ENCODE data around the gene SBNO2. TPM values are rescaled to one million over a fixed set of nuclear protein-coding genes. Genes with fewer than 3 reads are reported as not detected.
A peak's percentile ranks its signal among the peaks of the same experiment; 100 is the strongest.
"Not testable (repeated sequence)": the region's sequence is repeated elsewhere in the genome, so short reads cannot be mapped to it uniquely, and the experiment has no call there.

The SBNO2 gene
- total RNA-seq, 2 donors from 2014 or later: 63.5 to 71.0 TPM

DNA sequence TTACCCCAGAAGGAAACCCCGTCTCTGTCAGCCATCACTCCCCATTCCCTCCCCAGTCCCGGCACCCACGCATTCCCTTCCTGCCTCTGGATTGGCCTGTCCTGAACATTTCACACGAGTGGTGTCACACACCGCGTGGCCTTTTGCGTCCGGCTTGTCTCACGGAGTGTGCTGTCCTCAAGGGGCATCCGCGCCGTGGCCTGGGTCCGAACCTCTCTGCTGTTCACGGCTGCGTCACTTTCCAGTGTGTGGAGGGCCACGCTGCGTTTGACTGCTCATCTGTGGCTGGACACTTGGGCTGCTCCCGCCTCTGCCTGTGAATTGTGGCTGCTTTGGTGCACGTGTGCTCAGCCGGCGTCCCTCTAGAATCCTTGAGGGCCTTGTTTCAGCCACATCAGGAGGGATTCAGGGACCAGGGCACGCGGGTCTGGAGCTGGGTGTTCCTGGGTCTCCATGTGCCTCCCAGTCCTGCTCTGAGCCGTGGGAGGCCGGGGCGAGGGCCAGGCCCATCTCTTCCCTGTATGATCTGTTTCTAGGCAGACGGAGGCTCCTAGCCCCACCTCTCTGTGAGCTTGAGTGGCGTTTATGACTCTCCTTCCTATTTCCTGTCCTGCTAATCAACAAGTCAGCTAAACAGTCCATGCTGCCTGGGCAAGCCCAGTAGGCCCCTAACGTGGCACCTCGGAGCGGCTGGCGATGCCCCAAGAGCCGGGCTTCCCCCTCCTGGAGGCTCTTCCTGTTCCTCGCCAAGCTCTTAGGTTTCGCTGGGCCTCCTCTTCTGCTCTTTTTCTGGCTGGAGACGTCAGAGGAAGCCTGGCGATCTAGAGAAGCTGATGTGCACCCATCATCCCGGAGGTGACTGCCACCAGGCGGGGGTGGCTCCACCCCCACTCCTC, 39.6 kb upstream of the SBNO2 start:
- DNase-seq (ENCODE audit: low spot score): peak; percentile 95
- intact Hi-C loops (cut with DNase I): no loop called here

DNA sequence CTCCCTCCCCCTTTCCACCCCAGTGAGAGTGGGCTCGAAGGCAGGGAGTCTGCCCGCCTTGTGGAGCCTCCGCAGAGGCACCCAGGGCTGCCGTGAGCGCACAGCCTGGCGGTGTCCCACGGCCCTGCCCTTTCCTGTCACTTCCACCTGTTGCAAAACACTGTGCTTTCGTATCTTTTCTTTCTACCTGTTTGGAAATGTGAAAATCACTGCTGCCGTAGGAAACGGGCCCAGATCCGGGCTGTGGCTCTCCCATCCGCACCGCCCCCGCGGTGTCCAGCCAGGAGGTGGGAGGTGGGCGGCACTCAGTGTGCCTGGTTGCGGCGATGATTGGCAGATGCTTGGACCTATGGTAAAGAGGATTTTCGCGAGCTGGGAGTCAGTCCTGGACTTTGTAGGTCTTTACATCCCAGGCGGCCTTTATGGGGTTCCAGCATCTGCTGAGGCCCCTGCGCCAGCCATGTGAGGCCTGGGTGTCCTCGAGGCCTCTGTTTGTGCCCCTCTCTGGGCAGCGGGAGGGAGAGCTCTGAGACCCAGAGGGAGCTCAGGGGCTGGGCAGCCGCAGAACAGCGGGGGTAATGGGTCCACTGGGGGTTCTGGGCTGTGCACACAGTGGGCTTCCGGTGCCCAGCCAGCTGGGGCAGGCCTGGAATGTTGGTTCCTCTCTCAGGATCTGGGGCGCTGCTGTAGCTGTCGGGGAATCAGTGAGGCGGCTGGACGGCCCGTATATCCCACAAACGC, 37.6 kb upstream of the SBNO2 start:
- intact Hi-C loops (cut with DNase I): no loop called here
- DNase-seq (ENCODE audit: low spot score): no peak

DNA sequence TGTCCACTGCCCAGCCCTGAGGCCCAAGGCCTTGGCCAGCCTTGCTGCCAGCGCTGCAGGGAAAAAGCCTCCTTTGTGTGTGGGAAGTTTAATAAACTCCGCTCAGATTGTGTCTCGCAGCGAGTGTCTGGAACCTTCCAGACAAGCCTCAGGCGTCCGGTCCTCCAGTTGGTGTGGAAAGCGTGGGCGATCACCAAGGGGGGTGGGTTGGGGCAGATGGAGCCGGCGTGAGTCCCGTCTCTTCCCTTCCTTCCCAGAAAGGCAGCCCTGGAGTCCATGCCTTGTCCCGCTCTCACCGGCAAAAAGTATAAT, 36.1 kb upstream of the SBNO2 start:
- intact Hi-C loops (cut with DNase I): no loop called here
- DNase-seq (ENCODE audit: low spot score): no peak

DNA sequence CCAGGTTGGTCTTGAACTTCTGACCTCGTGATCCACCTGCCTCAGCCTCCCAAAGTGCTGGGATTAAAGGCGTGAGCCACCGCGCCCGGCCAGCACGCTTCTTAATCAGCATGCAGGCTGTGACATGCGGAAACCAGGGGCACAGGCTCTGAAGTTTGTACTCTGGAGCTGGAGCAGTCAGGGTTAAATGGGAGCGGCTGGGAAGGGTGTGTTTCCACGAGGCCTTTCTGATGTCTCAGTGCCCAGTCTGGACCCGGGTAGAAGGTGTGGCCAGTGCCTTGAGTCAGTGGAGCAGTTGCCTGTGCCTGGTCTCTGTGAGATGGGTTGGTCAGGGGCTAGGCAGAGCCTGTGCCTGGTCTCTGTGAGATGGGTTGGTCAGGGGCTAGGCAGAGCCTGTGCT, 34.8 kb upstream of the SBNO2 start:
- DNase-seq (ENCODE audit: low spot score); intact Hi-C loops (cut with DNase I): not testable (repeated sequence)

DNA sequence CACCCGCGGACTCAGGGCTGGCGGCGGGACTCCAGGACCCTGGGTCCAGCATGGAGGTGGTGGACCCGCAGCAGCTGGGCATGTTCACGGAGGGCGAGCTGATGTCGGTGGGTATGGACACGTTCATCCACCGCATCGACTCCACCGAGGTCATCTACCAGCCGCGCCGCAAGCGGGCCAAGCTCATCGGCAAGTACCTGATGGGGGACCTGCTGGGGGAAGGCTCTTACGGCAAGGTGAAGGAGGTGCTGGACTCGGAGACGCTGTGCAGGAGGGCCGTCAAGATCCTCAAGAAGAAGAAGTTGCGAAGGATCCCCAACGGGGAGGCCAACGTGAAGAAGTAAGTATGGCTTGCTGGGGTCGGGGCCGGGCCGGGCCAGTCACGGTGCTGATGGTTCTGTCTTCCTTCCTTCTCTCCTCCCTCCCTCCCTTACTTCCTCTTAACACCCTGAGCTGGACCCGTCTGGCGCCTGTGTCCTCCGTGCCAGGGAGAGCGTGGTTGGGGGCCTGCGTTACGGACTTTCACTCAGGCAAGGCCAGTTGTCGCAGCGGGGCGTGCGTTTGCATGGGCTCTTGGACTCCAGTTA, 32.9 kb upstream of the SBNO2 start:
- DNase-seq (ENCODE audit: low spot score): peak; percentile 89
- intact Hi-C loops (cut with DNase I): no loop called here

DNA sequence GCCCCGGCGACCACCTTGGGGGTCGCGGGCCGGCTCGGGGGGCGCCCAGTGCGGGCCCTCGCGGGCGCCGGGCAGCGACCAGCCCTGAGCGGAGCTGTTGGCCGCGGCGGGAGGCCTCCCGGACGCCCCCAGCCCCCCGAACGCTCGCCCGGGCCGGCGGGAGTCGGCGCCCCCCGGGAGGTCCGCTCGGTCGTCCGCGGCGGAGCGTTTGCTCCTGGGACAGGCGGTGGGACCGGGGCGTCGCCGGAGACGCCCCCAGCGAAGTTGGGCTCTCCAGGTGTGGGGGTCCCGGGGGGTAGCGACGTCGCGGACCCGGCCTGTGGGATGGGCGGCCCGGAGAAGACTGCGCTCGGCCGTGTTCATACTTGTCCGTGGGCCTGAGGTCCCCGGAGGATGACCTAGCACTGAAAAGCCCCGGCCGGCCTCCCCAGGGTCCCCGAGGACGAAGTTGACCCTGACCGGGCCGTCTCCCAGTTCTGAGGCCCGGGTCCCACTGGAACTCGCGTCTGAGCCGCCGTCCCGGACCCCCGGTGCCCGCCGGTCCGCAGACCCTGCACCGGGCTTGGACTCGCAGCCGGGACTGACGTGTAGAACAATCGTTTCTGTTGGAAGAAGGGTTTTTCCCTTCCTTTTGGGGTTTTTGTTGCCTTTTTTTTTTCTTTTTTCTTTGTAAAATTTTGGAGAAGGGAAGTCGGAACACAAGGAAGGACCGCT, 32.2 kb upstream of the SBNO2 start:
- intact Hi-C loops (cut with DNase I): no loop called here
- DNase-seq (ENCODE audit: low spot score): peak; percentile 84

DNA sequence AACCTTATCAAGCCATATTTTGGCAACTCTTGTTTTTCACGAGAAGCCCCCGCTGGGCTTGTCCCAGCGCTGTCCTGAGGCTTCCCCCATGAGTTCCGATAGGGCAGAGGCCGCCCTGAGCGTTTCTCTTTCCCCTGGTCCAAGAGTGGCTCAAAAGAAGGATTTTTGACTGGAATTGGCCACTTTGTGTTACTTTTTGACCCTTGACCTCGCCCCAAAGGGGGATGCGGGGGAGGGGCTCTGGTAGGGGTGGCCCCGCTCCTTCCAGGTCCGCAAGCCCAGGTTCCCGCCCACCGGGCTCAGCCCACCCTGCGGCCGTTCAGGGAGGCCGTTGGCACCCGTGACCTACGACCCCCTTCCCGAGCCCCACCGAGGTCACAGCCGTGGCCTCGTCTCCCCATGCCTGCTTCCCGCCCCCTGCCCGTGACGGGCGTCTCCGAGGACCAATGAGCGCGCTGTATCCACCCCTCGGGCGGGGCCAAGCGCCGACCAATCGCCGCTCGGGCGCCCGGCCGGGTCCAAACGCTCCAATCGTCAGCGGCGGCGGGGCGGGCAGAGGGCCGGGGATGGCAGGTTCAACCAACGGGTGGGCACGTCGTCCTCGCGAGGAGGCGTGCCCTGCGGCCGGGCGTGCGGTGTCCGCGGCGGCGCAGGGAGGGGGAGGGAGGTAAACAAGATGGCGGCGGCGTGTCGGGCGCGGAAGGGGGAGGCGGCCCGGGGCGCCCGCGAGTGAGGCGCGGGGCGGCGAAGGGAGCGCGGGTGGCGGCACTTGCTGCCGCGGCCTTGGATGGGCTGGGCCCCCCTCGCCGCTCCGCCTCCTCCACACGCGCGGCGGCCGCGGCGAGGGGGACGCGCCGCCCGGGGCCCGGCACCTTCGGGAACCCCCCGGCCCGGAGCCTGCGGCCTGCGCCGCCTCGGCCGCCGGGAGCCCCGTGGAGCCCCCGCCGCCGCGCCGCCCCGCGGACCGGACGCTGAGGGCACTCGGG, 31.3 kb upstream of the SBNO2 start, which contains the start of gene STK11:
STK11 (plus strand) TSS at position 665 of the 986 bp plus-strand sequence. CDS start 1,136 bp downstream, outside the sequence.
- intact Hi-C loops (cut with DNase I): no loop called here
- peak; percentile 100 for DNase-seq (ENCODE audit: low spot score)

DNA sequence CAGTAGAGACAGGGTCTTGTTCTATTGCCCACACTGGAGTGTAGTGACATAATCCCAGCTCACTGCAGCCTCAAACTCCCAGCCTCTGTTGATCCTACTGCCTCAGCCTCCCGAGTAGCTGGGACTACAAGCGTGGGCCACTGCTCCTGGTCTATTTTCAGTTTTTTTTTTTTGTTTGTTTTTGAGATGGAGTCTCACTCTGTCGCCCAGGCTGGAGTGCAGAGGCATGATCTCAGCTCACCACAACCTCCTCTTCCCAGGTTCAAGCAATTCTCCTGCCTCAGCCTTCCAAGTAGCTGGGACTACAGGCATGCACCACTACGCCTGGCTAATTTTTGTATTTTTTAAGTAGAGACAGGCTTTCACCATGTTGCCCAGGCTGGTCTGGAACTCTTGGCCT, 26.5 kb upstream of the SBNO2 start:
- intact Hi-C loops (cut with DNase I); DNase-seq (ENCODE audit: low spot score): not testable (repeated sequence)

DNA sequence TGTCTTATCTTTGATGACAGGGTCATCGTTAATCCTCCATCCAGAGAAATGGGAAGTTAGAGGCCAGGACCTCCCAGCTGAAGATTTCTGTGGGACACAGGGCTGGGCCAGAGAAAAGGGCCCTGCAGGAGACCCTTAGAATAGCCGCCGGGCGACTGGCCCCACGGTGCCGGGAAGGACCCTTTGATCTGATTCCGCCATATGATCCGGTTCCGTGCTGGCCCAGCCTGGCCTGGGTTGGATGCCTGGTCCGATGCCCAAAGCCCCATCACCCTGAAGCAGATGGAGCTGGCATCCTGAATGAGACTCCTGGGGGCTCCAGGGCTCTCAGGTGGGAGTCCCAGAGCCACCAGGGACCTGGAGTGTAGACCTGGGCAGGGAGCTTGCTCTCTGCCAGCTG, 25.5 kb upstream of the SBNO2 start:
- intact Hi-C loops (cut with DNase I): no loop called here
- DNase-seq (ENCODE audit: low spot score): no peak

DNA sequence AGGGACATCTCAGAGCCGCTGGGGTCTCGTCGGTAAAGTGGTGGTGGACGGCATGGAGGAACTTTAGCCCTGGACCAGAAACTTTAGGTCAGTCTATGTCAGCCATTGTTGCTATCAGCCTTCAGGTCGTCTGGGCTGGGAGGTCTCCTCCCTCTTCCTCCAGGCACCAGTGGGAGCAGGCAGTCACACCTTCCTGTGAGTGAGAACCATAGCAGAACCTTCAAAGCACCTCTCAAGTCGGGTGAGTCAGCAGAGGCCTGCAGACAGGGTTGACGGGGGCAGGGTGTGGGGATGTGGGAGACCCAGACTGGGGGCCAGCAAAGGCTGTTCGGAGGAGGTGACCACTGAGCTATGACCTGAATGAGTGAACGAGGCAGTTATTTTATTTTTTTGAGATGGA, 15.4 kb upstream of the SBNO2 start:
- intact Hi-C loops (cut with DNase I): loop anchor here in 1 of 2 donors (10.0 kb wide), 1 partner anchor 175 kb away; no protein-coding TSS in a partner anchor

DNA sequence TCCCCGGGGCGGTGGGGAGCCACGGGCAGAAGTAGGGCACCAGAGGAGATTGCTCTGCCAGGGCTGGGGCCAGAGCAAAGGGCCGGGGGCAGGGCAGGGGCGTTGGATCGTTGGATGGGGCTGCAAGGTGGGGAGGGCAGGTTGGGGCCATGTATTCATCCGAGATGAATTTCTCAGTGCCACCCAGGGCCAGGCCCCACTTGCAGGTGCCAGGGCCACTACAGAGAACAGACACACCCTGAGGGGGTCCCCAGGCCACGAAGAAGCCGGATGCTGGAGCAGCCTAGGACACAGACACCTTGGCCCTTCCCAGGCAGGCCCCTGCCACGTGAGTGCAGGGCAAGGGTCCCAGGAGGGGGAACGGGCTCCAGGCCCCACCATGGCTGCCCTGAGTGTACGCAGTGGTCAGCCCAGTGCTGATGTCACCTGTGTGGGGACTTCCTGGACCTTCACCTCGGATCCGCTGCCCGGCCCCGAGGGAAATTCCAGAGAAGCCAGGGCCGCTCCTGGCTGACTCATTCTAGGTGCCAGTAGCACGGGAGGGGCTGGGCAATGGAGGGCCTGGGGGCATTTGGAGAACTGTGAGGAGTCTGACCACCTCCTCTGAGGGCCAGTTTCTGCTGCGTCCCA, 9.6 kb upstream of the SBNO2 start:
- DNase-seq (ENCODE audit: low spot score): no peak
- intact Hi-C loops (cut with DNase I): loop anchor here in 1 of 2 donors (10.0 kb wide), 1 partner anchor 169 kb away; no protein-coding TSS in a partner anchor

More for the DNA sequence above, 15.4 kb upstream of the SBNO2 start:
- no peak for DNase-seq (ENCODE audit: low spot score)

DNA sequence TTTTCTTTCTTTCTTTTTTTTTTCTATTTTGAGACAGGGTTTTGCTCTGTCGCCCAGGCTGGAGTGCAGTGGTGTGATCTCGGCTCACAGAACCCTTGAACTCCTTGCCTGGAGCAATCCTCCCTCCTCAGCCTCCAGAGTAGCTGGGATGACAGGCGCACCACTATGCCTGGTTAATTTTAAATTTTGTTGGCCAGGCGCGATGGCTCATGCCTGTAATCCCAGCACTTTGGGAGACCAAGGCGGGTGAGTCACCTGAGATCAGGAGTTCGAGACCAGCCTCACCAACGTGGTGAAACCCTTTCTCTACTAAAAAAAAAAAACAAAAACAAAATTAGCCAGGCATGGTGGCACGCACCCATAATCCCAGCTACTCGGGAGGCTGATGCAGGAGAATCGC, 8.7 kb upstream of the SBNO2 start:
- DNase-seq (ENCODE audit: low spot score): no peak
- intact Hi-C loops (cut with DNase I): loop anchor here in 1 of 2 donors (10.0 kb wide), 1 partner anchor 168 kb away; no protein-coding TSS in a partner anchor

DNA sequence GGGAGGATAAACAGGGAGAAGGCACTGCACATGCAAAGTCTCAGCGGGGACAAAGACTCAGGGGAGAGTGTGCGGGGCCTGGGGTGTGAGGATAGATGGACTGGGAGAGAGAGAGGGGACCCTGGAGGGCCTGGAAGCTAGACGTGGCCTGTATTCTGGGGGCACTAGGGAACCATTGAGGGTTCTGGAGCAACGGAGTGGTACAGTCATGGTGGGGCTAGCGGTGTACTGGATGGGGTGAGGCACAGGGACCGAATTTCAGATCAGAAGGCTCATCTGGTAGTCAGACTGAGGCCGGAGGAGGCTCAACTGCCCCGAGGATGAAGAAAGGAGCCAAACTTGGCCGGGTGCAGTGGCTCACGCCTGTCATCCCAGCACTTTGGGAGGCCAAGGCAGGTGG, 8.0 kb upstream of the SBNO2 start:
- intact Hi-C loops (cut with DNase I): loop anchor here in 1 of 2 donors (10.0 kb wide), 1 partner anchor 167 kb away; no protein-coding TSS in a partner anchor
- no peak for DNase-seq (ENCODE audit: low spot score)

DNA sequence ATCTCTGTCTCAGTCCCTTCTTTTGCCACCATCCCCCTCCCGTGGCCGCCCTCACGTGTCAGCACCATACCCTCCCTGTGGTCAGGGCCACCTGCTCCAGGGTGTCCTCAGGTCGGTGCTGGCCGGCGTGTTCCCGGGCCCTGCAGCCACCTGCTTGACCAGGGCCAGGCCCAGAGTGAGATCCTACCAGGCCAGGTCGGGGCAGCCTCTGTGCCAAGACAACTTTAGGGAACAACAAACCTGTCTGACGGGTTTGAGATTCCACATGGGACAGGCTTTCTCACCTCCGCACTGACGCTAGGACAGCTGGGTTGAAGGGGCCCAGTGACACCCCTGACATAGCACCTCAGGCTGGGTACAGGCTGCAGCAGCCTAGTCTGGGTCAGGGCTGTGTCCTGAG, 7.5 kb upstream of the SBNO2 start:
- no peak for DNase-seq (ENCODE audit: low spot score)
- intact Hi-C loops (cut with DNase I): loop anchor here in 1 of 2 donors (10.0 kb wide), 1 partner anchor 167 kb away; no protein-coding TSS in a partner anchor

DNA sequence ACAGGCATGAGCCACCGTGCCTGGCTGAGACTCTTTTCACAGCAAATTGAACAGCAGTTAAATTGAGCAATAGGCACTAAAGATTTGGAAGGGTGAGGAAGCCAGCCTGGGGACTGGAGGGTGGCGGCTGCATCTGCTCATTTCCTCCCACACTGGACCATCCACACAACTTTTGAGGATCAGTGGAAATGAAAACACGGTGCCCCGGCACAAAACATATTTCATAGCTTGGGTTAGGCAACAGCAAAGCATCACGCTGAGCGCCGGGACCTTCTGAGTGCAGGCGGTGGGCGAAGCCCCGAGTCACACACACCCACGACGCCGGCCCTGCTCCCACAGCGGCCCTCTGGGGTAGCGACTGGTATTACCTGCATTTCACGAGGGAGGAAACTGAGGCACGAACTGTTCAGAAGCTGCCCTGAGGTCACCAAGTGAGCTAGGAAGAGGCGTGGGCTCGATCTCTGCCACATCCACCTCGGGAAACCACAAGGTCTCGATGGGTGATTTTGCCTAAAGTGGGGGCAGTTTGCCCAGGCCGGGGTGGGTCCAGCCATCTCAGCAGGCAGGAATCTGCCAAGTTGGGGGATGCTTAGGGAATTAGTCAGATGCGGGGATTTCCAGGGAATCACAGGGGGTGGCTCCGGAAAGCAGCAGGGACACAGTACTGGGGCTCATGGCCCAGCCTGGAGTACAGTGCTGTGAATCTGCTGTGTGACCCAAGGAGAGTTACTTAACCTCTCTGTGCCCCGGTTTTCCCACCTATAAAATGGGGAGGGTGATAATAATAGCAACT, 3.5 kb upstream of the SBNO2 start:
- intact Hi-C loops (cut with DNase I): loop anchor here in 1 of 2 donors (10.0 kb wide), 1 partner anchor 293 kb away; no protein-coding TSS in a partner anchor
- DNase-seq (ENCODE audit: low spot score): peak; percentile 88

DNA sequence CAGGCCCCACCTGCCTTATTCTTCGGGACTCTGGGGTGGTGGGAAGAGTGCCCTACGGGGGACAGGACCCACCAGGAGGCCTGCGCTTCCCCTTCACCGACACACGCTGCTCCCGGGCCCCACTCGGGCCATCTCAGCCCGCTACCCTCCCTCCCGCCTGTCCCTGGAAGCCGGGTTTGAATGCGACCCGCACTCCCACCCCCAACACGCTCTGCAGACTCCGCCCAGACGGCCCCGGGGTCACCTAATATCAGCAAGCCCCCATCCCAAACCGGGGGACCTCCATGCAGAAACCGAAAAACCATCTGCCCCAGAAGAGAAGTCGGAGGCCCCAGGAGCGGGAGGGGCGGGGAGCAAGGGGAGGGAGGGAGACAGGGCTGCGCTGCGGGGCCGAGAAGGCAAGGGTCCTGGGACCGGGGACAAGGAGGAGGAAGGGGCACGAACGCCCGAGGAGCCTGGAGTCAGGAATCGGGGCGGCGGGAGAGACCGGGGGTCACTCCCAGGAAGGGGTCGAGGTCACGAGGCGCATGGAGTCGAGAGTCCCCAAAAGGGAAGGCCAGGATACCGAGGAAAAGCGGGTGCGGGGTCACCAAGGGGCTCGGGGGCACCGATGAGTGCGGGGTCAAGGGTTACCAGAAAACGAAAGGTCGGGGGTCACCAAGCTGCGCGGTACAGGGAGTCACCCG, 766 bp downstream of the SBNO2 start:
- DNase-seq (ENCODE audit: low spot score): peak; percentile 89

More for the DNA sequence above, 766 bp downstream of the SBNO2 start:
- intact Hi-C loops (cut with DNase I): loop anchor here (5.0 to 10.0 kb wide), 2 partner anchors 41 to 289 kb away; no protein-coding TSS in a partner anchor

Data from posterior vena cava (tissue), 2 donors.